SK-N-MC (cell line): ENCODE results near the gene PER3.

Experiments used
- EZH2 ChIP-seq: fragments of 200-600 bp; sonication (generic); IDR thresholded peaks from one replicate; pipeline ENCODE4 v1.6.1; 2017; ENCODE audit warnings: antibody characterized with exemption
- FOXP2 ChIP-seq: optimal IDR thresholded peaks from 2 replicates; pipeline ENCODE3; 2011; ENCODE audit warnings: mild to moderate bottlenecking, moderate library complexity; ENCODE audit not compliant: insufficient read depth; ENCODE audit errors: extremely low read length, control extremely low read depth
- POLR2AphosphoS5 ChIP-seq: IDR thresholded peaks from 2 replicates; pipeline ENCODE4 v1.6.1; 2012; ENCODE audit warnings: mild to moderate bottlenecking, low read depth, low read length, borderline replicate concordance

DNA sequence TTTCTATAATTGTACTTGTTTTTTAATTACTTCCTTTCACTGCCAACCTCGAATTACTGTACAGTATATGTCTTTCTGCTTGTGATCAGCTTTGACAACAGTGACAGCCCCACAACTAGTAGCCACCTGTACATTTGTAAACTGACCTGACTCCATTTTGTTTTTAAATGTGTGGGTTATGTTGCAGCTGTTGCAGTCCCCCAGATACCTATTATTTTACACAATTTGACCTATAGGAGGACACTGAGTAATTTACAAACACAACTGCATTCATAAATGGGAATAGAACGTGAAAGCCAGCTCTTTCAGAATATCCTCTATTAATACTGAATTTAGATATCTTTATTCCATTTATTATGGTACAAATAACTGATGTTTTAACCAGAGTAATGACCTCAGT is 15.5 kb upstream of the PER3 start:
- TF ChIP-seq EZH2 (no peak), POLR2AphosphoS5 (no peak), FOXP2 (no peak)
